Stimulated activated CD4-positive, alpha-beta T cell treated with anti-CD3 and anti-CD28 coated beads, TNF-alpha, amount 100 ng/mL, for 1 hour (primary cell): ENCODE data around the gene GSTO1.
A peak's percentile ranks its signal among the peaks of the same experiment; 100 is the strongest.

ENCODE experiments used
- DNase-seq, 3 donors: peaks; one replicate each; pipeline ENCODE4 v3.0.0-alpha.2; 2020; ENCODE audit warnings: low read depth in 3 of 3, low spot score in 1 of 3

The GSTO1 gene

GRCh38 chr10:104250371-104250770 lies 4.3 kb upstream of the GSTO1 start:
- DNase-seq = no peak

GRCh38 chr10:104251443-104251842 lies 3.2 kb upstream of the GSTO1 start:
- DNase-seq = no peak

- no peak for DNase-seq
These were observed 2.3 kb upstream of the GSTO1 start for GRCh38 chr10:104252368-104252767.

- no peak for DNase-seq
These were observed 1.6 kb upstream of the GSTO1 start for GRCh38 chr10:104253106-104253505.

GRCh38 chr10:104253606-104254410 lies 884 bp upstream of the GSTO1 start:
- DNase-seq = no peak

GRCh38 chr10:104255311-104255981 lies 754 bp downstream of the GSTO1 start:
- DNase-seq = no peak

- no peak for DNase-seq
These were observed 1.8 kb downstream of the GSTO1 start for GRCh38 chr10:104256335-104256961.

GRCh38 chr10:104257235-104257634 lies 2.5 kb downstream of the GSTO1 start:
- DNase-seq = no peak

- no peak for DNase-seq
These were observed 3.5 kb downstream of the GSTO1 start for GRCh38 chr10:104258209-104258608.

GRCh38 chr10:104259456-104259855 lies 4.8 kb downstream of the GSTO1 start:
- DNase-seq = no peak

- DNase-seq = no peak
These were observed 5.5 kb downstream of the GSTO1 start for GRCh38 chr10:104259999-104260774.

- DNase-seq = no peak
These were observed 6.1 kb downstream of the GSTO1 start for GRCh38 chr10:104260775-104261115.

GRCh38 chr10:104262055-104262454 lies 7.4 kb downstream of the GSTO1 start:
- no peak for DNase-seq

GRCh38 chr10:104264783-104265182 lies 10.1 kb downstream of the GSTO1 start:
- no peak for DNase-seq

- DNase-seq = no peak
These were observed 13.2 kb downstream of the GSTO1 start for GRCh38 chr10:104267721-104268404.

GRCh38 chr10:104268405-104268712 lies 13.7 kb downstream of the GSTO1 start:
- DNase-seq = no peak

- DNase-seq = peak; percentile 91 to 96 (median 95)
These were observed 14.3 kb downstream of the GSTO1 start, which contains the start of gene GSTO2 for GRCh38 chr10:104268713-104269645. Gene GSTO2 (plus strand): TSS chr10:104269184. CDS start chr10:104274916, 5,732 bp downstream.

- DNase-seq = no peak
These were observed 18.6 kb downstream of the GSTO1 start for GRCh38 chr10:104273286-104273685.

GRCh38 chr10:104273899-104274575 lies 19.3 kb downstream of the GSTO1 start:
- DNase-seq = no peak
